ENCODE measurements around the gene DCAF5.

Gene DCAF5

DNA sequence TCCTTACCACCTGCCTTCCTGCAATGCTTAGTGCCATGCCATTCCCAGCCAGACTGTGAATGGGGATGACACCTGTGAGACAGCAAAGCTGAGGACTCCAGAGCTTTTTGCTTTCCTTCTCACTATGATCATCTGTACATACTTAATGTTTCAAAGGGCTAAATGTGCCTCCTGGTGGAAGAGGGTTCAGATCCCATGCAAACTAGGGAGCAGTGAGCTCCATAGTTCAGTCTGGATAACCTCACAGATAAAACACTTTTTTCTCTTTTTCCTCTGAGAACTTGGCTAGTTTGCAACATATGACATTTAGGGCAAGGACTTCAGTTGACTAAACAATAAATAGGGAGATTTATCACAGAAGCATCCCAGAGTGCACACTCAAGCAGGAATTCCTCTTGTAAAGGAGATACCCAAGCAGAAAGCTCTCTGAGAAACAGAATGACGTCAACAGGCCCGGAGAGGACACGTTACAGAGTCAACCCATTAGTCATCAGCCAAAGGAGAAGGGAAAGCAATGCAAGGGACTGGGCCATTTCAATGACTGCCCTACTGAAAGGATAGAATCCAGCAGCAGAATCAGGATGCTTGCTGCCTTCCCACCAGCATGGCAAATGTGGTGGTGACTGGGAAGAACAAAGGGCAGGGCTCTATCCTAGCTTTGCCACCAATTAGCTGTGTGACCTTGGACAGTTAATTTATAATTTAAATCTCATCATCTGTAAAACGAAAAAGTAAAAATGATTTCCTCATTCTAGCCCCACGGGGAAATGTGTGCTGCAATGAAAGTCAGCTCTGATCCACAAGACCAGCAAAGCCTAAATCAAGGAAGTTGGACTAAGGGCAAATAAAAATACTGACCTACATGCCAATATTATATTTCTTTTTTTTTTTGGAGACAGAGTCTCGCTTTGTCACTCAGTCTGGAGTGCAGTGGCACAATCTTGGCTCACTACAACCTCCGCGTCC, 93.0 kb downstream of the DCAF5 start:
- DNase-seq (ENCODE audit: low read depth) = no peak
- no peak overlapping the region for H3K4me3 ChIP-seq (ENCODE audit: low read depth, low read length)
- TF ChIP-seq, protein P1, sequence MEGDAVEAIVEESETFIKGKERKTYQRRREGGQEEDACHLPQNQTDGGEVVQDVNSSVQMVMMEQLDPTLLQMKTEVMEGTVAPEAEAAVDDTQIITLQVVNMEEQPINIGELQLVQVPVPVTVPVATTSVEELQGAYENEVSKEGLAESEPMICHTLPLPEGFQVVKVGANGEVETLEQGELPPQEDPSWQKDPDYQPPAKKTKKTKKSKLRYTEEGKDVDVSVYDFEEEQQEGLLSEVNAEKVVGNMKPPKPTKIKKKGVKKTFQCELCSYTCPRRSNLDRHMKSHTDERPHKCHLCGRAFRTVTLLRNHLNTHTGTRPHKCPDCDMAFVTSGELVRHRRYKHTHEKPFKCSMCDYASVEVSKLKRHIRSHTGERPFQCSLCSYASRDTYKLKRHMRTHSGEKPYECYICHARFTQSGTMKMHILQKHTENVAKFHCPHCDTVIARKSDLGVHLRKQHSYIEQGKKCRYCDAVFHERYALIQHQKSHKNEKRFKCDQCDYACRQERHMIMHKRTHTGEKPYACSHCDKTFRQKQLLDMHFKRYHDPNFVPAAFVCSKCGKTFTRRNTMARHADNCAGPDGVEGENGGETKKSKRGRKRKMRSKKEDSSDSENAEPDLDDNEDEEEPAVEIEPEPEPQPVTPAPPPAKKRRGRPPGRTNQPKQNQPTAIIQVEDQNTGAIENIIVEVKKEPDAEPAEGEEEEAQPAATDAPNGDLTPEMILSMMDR (IDR thresholded peaks at IDR 0.05; ENCODE audit: control insufficient read depth, extremely low read depth, insufficient read depth) = no peak

DNA sequence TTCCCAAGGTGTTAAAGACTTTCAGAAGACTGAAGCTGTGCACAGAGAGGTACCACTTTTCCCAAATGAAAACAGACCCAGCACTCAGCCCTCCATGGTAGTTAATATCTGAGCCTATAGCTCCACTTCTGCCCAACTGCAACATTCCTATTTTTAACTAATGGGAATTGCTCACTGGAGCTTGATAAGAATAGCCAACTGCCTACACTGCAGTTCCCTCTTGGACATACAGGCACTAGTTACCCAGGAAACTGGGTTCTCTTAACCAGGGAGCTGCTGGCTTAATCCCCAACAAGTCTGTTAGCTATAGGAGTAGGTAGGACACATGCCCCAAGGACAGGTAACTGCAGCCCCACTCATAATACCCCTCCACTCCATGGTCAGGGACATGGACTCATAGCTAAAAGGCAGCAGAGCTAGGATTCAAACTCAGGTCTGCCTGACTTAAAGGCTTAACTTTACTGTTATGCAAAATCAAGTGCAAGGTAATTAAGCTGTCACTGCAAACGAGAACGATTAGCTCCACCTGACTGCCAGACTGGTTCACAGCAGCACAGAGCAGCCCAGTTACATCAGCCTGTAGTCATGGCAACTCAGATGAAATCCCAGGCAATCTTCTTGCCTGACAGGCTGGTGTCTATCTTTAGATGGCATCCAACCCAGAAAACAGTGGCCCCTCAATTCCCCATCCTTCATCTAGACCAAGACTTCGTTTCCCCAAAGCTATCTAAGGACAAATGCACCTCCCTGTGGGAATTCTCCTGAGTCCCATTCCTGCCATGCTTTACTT, 96.7 kb downstream of the DCAF5 start:
- no peak overlapping the region for H3K4me3 ChIP-seq (ENCODE audit: low read depth, low read length)
- TF ChIP-seq, protein P1 (IDR thresholded peaks at IDR 0.05; ENCODE audit: control insufficient read depth, extremely low read depth, insufficient read depth) = peak; percentile 55
- no peak for DNase-seq (ENCODE audit: low read depth)

DNA sequence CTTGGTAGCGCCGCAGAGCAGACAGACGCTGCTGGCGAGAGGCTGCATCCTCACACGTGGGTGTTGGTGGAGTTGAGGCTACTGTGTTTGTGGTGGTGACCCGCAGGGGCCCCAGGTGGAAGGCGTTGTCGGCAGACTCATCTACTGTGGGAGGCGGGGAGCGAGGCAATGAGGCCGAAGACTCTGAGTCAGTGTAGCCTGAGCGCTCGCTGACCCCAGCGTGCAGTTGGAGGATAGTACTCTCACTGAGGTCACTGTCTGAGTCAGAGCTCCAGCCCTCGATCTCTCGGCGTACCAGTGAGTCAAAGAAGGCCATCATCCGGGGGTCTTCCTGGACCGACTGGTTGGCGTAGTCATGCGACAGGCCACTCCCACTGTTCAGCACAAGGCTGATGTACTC, 97.8 kb downstream of the DCAF5 start:
- H3K4me3 ChIP-seq (ENCODE audit: low read depth, low read length) = no peak overlapping the region
- DNase-seq (ENCODE audit: low read depth) = no peak
- TF ChIP-seq, protein P1 (IDR thresholded peaks at IDR 0.05; ENCODE audit: control insufficient read depth, extremely low read depth, insufficient read depth) = no peak

DNA sequence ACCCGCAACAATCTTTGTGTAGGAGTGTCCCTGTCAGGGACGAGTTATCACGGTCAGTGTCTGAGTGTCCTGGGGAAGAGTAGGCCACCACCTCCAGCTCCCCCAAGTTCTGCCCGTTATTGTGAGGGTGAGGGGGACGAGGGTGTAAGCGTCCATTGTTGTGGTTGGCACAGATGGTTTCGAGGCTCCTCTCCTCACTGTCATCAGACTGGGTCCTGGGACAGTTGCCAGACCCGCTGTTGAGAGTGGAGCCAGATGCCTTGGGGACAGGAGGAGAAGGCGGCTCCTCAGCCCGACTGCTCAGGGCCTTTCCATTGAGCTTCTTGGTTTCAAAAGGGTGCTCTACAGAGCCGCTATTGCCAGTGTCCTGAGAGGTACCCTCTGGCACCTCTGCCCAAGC, 98.9 kb downstream of the DCAF5 start:
- H3K4me3 ChIP-seq (ENCODE audit: low read depth, low read length) = no peak overlapping the region
- TF ChIP-seq, protein P1 (IDR thresholded peaks at IDR 0.05; ENCODE audit: control insufficient read depth, extremely low read depth, insufficient read depth) = no peak
- no peak for DNase-seq (ENCODE audit: low read depth)

DNA sequence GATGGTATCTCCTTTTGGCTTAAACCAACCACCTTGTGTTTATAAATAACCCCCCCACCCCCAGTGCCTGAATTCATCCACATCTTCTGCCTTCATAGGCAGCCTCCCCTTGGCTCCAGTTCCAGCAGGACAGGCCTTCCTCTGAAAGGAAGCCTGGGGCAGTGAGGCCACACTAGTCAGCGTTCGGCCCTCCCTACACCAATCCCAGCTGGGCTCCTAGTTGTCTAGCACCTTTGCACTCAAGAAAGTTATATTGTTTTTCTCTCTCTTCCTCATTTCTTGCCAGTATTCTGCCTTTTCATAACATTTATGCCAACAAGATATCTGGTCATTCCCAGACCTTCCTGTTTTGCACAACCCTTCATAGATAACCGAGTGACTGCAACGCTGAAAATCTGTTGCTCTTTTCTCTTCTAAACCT, 100.7 kb downstream of the DCAF5 start:
- no peak overlapping the region for H3K4me3 ChIP-seq (ENCODE audit: low read depth, low read length)
- TF ChIP-seq, protein P1 (IDR thresholded peaks at IDR 0.05; ENCODE audit: control insufficient read depth, extremely low read depth, insufficient read depth) = no peak
- no peak for DNase-seq (ENCODE audit: low read depth)

DNA sequence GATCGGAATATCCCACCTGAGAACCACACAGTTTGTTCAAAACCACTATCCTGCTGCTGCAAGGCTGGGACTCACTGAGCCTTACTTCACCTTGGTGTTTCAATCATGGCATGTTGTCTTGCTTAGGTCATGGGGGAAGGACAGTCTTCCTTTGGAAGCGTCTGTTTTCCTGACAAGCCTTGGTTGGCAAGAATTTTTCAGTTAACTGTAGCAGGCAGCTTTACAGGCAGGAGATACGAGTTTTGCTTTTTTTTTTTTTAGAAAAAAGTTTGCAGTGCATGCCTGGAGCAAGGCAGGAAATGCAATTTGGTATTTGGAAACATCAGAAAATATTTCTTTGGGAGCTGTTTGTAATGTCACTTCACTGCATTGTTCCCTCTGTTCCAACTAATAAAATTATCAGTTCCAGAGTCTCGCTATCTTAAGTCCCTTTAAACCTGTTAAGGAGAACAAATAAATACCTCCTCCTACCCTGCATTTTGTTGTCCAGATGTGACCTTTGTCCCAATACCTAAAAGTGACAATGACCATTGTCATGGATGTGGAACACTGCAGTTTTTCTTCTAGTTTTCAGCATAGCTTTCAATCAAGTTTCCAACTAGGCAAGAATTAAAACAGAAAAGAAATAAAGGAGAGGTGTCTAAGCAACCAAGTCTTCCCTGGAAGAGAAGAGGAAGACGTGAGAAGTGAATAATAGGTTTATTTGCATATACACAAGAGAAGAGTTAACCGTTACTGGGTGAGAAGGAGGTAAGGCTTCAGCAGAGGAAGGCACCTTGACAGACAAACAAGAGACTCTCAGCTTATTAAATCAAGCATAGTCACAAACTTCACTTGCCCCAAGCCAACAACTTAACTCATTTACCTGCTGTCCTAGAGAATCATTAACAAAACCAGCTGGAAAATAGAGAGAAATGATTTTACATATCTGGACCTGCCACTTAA, 102.4 kb downstream of the DCAF5 start:
- no peak overlapping the region for H3K4me3 ChIP-seq (ENCODE audit: low read depth, low read length)
- TF ChIP-seq, protein P1 (IDR thresholded peaks at IDR 0.05; ENCODE audit: control insufficient read depth, extremely low read depth, insufficient read depth) = no peak
- DNase-seq (ENCODE audit: low read depth) = no peak
